ENCODE data around the gene UNC45B. TPM values are rescaled to one million over a fixed set of nuclear protein-coding genes. Genes with fewer than 3 reads are reported as not detected.

Gene UNC45B
- total RNA-seq, 1 experiment from 2014 or later = 0.07 TPM

DNA sequence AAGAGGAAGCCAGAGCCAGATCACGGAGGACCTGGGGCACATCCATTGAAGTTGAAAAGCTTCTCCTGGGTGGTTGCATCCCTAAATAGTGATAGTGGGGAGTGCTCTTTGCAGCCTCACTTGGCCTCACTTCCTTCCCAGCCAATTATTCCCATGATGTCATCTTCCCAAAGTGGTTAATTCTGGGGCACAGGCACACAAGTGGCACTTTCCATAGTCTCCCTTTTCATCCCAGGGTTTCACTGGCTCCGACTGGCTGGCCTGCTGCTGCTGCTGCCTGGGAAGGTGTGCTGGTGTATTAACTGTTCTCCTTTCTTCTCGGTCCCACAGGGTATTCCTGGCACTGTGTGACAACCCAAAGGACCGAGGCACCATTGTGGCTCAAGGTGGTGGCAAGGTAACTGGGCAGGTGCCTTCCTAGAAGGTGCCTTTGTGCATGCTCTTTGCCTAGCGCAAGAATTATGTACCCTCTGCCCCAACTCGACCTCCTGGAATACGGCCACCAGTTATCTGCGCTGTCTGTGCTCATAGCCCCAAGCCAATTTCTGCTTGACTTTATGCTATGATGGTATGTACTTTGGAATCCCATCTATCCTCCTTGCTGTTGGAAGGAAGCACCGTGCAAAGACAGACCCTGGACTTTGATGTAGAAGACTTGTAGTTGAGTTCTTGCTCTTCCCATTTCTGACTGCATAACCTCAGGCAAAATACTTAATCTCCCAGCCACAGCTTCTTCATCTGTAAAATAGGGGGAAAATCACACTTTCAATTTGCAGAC, 28.2 kb downstream of the UNC45B start:
- ChIA-PET CTCF (interaction anchor here (1.5 kb wide), 1 partner anchor 363 kb away, joined by 7 read pairs; no protein-coding TSS in a partner anchor), POLR2A (no interaction called here)
- Mint-ChIP-seq H3K27me3 (ENCODE audit: low read depth) (peaks cover 5% of the 10 kb centered on the region), H3K36me3 (no peaks in the 10 kb centered on the region), H3K9me3 (peaks cover 7% of the 10 kb centered on the region), H3K4me3 (no peak overlapping the region), H3K27ac (no peak overlapping the region), H3K4me1 (no peaks in the 10 kb centered on the region)
- DNase-seq (ENCODE audit: low spot score) (no peak), ATAC-seq (no peak)
- TF ChIP-seq MYBL2 (CRISPR knock-in tag; IDR thresholded peaks at IDR 0.05) (no peak), CDX4 (CRISPR knock-in tag; IDR thresholded peaks at IDR 0.05; ENCODE audit: borderline replicate concordance) (no peak), NFYB (CRISPR knock-in tag; conservative IDR thresholded peaks at IDR 0.05; ENCODE audit: low read depth) (no peak), CREB1 (CRISPR knock-in tag; IDR thresholded peaks at IDR 0.05) (no peak), NFATC4 (CRISPR knock-in tag; IDR thresholded peaks at IDR 0.05) (no peak), SMAD3 (CRISPR knock-in tag; IDR thresholded peaks at IDR 0.05; ENCODE audit: borderline replicate concordance) (no peak), FOXJ3 (CRISPR knock-in tag; IDR thresholded peaks at IDR 0.05; ENCODE audit: borderline replicate concordance) (no peak), FOXP1 (CRISPR knock-in tag; IDR thresholded peaks at IDR 0.05; ENCODE audit: borderline replicate concordance) (no peak), HMGA2 (CRISPR knock-in tag; IDR thresholded peaks at IDR 0.05) (no peak), ZNF138 (CRISPR knock-in tag; conservative IDR thresholded peaks at IDR 0.05) (no peak)
- TF ChIP-seq, protein P1, sequence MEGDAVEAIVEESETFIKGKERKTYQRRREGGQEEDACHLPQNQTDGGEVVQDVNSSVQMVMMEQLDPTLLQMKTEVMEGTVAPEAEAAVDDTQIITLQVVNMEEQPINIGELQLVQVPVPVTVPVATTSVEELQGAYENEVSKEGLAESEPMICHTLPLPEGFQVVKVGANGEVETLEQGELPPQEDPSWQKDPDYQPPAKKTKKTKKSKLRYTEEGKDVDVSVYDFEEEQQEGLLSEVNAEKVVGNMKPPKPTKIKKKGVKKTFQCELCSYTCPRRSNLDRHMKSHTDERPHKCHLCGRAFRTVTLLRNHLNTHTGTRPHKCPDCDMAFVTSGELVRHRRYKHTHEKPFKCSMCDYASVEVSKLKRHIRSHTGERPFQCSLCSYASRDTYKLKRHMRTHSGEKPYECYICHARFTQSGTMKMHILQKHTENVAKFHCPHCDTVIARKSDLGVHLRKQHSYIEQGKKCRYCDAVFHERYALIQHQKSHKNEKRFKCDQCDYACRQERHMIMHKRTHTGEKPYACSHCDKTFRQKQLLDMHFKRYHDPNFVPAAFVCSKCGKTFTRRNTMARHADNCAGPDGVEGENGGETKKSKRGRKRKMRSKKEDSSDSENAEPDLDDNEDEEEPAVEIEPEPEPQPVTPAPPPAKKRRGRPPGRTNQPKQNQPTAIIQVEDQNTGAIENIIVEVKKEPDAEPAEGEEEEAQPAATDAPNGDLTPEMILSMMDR (IDR thresholded peaks at IDR 0.05) = no peak
- TF ChIP-seq, protein P2, sequence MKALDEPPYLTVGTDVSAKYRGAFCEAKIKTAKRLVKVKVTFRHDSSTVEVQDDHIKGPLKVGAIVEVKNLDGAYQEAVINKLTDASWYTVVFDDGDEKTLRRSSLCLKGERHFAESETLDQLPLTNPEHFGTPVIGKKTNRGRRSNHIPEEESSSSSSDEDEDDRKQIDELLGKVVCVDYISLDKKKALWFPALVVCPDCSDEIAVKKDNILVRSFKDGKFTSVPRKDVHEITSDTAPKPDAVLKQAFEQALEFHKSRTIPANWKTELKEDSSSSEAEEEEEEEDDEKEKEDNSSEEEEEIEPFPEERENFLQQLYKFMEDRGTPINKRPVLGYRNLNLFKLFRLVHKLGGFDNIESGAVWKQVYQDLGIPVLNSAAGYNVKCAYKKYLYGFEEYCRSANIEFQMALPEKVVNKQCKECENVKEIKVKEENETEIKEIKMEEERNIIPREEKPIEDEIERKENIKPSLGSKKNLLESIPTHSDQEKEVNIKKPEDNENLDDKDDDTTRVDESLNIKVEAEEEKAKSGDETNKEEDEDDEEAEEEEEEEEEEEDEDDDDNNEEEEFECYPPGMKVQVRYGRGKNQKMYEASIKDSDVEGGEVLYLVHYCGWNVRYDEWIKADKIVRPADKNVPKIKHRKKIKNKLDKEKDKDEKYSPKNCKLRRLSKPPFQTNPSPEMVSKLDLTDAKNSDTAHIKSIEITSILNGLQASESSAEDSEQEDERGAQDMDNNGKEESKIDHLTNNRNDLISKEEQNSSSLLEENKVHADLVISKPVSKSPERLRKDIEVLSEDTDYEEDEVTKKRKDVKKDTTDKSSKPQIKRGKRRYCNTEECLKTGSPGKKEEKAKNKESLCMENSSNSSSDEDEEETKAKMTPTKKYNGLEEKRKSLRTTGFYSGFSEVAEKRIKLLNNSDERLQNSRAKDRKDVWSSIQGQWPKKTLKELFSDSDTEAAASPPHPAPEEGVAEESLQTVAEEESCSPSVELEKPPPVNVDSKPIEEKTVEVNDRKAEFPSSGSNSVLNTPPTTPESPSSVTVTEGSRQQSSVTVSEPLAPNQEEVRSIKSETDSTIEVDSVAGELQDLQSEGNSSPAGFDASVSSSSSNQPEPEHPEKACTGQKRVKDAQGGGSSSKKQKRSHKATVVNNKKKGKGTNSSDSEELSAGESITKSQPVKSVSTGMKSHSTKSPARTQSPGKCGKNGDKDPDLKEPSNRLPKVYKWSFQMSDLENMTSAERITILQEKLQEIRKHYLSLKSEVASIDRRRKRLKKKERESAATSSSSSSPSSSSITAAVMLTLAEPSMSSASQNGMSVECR (CRISPR knock-in tag; IDR thresholded peaks at IDR 0.05; ENCODE audit: borderline replicate concordance) = no peak
- TF ChIP-seq, protein P3, sequence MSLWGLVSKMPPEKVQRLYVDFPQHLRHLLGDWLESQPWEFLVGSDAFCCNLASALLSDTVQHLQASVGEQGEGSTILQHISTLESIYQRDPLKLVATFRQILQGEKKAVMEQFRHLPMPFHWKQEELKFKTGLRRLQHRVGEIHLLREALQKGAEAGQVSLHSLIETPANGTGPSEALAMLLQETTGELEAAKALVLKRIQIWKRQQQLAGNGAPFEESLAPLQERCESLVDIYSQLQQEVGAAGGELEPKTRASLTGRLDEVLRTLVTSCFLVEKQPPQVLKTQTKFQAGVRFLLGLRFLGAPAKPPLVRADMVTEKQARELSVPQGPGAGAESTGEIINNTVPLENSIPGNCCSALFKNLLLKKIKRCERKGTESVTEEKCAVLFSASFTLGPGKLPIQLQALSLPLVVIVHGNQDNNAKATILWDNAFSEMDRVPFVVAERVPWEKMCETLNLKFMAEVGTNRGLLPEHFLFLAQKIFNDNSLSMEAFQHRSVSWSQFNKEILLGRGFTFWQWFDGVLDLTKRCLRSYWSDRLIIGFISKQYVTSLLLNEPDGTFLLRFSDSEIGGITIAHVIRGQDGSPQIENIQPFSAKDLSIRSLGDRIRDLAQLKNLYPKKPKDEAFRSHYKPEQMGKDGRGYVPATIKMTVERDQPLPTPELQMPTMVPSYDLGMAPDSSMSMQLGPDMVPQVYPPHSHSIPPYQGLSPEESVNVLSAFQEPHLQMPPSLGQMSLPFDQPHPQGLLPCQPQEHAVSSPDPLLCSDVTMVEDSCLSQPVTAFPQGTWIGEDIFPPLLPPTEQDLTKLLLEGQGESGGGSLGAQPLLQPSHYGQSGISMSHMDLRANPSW (CRISPR knock-in tag; conservative IDR thresholded peaks at IDR 0.05; ENCODE audit: low read depth) = no peak
- TF ChIP-seq, protein P4, sequence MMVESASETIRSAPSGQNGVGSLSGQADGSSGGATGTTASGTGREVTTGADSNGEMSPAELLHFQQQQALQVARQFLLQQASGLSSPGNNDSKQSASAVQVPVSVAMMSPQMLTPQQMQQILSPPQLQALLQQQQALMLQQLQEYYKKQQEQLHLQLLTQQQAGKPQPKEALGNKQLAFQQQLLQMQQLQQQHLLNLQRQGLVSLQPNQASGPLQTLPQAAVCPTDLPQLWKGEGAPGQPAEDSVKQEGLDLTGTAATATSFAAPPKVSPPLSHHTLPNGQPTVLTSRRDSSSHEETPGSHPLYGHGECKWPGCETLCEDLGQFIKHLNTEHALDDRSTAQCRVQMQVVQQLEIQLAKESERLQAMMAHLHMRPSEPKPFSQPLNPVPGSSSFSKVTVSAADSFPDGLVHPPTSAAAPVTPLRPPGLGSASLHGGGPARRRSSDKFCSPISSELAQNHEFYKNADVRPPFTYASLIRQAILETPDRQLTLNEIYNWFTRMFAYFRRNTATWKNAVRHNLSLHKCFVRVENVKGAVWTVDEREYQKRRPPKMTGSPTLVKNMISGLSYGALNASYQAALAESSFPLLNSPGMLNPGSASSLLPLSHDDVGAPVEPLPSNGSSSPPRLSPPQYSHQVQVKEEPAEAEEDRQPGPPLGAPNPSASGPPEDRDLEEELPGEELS (CRISPR knock-in tag; IDR thresholded peaks at IDR 0.05) = no peak
- TF ChIP-seq, protein P5, sequence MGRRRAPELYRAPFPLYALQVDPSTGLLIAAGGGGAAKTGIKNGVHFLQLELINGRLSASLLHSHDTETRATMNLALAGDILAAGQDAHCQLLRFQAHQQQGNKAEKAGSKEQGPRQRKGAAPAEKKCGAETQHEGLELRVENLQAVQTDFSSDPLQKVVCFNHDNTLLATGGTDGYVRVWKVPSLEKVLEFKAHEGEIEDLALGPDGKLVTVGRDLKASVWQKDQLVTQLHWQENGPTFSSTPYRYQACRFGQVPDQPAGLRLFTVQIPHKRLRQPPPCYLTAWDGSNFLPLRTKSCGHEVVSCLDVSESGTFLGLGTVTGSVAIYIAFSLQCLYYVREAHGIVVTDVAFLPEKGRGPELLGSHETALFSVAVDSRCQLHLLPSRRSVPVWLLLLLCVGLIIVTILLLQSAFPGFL (CRISPR knock-in tag; IDR thresholded peaks at IDR 0.05; ENCODE audit: borderline replicate concordance) = no peak
